Stimulated activated CD8-positive, alpha-beta memory T cell treated with anti-CD3 and anti-CD28 coated beads, Interleukin-4, amount 100 ng/mL, for 48 hours (primary cell): ENCODE data around the gene PSTPIP1.

ENCODE experiments used
- DNase-seq: peaks from one replicate; pipeline ENCODE4 v3.0.0-alpha.2; 2020

Gene PSTPIP1

DNA sequence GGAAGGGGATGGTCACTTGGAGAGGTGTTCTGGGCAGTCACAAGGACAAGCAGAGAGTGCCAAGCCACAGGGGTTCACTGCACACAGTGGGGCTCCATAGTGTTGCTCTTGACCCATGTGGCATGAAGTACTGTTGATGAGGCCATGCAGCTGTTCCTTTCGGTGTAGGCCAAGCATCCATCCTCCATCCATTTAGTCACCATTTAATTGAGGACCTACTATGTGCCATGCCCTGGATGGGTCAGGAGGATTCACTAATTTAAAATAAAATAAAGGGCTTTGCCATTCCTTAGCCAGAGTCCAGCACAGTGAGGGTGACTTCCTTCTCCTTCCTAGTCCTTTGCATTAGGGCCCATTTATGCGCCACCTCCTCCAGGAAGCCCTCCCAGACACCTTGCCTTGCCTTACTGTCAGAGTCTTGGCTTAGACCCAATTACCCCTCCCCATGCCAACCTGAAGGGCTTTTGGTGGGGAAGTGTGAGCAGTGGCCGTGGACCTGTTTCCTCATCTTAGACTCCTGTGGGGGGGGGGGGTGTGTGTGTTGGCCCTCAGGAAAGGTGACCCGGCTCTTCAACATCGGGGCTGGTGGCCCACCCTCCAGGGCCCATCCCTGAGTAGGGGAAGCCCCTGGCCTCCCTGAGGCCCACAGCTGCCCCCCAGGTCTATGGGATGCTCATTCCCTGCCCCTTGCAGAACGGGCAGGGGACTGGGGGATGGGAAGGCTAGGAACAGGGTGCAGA is 25.6 kb downstream of the PSTPIP1 start:
- no peak for DNase-seq

DNA sequence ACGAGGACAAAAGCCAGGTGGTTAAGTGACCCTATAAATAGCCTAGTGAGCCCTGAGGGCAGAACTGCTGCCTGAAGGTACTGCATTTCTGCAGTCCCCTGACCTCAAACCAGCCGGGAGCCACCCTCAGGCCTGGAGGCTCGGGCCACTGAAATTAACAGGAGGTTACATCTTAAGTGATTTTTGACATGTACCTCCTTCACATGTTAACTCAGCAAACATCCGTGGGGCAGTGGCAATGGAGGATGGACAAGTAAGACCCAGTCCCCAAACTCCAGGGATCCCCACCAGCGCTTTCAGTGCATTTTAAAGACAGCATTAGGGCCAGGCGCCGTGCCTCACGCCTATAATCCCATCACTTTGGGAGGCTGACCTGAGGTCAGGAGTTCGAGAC is 26.2 kb downstream of the PSTPIP1 start:
- no peak for DNase-seq

DNA sequence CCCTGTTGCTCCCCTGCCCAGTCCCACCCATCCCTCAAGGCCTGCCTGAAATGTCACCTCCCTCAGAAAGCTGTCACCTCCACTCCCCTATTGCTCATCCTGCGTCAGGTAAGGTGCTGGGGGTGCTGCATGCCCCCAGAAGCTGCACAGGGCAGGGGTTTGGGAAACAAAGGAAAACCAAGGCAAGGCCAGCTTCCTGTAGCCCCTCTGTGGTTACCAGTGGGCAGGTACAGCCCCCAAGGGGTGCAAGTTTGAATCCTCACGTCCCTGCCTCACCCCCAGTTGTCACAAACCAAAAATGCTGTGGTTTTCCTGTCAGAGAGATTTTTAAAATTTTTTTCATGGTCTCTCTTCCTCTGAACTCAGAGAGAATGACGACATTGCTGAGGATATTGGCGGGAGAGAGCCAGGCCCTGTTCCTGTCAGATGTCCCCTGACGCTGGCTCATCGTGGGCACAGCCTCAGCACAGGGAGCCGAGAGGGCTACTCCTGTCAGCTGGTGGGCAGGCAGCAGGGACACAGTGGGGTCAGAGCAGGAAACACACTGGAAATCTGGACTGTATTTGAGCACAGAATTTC is 27.0 kb downstream of the PSTPIP1 start:
- peak; percentile 74 for DNase-seq

DNA sequence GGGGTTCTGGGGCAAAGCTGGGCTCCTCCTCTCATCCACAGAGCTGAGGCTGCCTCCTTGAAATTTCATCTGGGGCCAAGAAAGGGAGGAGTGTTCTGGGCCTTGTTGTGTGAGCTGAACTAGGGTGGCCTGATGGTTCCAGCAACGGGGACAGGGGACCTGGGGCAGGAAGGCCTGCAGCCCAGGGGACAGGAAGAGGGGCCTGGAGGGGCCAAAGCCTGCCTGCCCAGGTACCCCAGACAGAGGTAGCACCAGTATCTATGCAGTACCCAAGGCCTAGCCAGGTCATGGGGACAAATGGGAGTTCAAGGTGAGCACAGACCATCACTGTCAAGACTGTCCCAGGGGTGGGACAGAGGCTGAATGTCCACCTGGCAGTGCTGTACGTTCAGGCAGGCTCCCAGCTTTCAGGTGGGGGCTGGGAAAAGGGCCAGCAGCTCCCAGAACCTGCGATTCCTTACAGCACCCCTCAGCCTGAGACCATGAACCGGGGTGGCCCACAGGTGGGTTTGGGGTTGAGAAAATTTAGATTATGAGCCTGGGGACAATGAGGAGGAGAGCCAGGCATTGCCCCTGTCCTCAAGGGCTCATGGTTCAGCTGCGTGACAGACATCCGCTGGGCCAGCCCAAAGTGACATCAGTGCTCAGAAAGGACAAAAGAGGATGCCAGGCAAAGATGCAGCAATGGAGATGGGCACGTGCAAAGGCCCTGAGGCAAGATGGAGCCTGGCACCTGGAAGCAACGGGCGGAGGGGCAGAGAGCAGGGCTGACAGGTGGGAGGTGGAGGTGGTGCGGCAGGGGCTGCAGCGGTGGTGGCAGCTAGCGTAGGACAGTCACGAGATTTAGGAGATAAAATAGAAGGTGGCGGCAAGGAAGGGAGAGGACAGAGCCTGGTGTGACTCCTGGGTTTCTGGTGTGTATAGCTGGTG is 28.0 kb downstream of the PSTPIP1 start:
- peak; percentile 23 for DNase-seq

DNA sequence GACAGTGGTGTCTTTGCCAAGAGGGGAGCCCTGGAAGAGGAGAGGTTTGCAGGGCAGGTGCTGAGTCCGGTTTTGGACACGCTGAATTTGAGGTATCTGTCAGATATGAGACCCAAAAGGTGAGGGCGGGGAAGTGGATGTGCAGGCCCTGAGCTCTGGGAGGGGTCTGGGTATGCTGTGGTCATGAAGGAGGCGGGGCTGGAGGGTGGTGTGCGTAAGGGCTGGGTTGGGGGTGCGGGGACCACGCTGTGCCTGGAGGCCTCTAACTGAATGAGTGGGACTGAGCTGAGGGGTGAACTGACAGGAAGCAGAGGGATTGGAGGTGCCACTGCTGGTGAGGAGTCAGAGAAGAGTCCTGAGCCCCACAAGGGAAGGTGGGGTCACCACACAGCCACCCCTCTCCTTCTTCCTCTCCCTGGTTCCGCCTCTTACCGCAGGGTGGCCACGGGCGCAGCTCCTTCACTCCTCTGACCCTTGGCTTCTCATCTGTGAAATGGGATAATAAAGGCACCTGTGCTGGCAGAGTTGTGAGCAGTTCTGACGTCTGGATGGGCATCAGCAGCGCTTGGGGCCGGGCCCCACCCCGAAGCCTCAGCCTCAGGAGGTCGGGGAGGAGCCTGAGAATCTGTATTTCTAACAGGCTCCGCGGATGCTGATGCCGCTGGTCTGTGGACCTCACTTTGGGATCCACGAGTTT is 28.8 kb downstream of the PSTPIP1 start:
- DNase-seq, result peak; percentile 35

DNA sequence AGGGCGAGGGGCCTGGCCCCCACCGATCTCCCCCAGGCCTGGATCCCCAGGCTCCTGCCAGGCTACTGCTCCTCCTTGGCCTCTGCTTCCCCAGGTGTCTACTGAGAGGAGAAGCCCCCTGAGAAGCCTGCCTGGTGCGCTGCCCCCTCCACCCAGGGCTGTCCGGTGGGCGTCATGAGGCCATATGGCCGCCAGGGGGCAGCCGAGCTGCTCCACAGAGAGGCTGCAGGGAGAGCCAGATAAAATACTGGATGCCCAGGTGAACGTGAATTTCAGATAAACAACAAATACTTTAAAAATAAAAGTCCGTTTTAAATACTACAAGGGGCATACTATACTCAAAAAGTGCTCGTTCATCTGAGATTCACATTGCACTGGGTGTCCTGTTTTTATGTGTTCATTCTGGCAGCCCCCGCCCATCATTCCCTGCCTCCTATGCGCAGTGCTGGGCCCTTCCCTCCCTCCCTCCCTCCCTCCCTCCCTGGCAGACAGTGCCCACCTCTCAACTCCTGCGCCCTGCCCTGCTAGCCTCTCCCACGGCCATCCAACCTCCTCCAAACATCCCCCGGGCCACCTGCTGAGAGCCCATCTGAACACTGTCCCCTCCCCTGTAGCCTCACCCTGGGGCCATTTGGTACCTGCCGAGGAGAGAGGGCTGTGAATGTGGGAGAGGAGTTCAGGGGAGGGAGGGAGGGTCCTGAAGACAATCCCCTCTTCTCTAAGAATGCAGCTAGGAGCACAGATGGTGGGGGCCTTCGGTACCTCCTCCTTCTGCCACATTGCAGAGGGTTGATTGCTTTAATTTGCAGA is 29.6 kb downstream of the PSTPIP1 start:
- peak; percentile 87 for DNase-seq

DNA sequence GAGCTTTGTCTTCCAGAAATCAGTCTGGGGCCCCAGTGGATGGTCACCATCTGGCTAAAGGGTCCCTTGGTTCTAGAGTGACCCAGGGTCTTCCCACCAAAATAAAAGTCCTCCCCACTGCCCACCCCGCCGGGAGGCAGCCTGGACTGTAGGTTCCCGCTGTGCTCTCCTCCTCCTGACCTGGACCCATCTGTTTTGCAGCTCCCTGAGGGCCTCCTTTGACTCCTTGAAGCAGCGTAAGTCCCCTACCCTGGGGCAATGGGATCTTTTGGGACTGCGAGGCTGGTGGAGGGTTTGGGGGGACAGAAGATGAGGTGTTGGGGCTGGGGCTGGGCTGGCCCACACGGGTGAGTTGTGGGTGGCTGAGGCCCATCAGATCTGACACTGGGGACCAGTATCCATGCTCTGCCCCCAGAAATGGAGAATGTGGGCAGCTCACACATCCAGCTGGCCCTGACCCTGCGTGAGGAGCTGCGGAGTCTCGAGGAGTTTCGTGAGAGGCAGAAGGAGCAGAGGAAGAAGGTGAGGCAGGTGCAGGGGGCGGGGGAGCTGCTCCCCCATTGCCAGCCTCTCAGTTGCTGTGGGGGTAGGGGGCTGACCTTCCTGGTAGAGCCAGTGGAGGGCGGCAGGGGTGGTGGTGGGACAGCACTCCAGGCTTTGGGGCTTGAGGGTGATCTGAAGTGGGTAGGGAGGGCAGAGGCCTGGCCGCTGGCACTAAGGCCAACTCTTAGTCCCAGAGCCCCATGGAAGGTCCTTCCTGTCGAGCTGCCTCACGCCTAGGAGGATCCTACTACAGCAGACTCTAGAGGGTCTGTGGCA is 30.4 kb downstream of the PSTPIP1 start:
- peak; percentile 17 for DNase-seq

DNA sequence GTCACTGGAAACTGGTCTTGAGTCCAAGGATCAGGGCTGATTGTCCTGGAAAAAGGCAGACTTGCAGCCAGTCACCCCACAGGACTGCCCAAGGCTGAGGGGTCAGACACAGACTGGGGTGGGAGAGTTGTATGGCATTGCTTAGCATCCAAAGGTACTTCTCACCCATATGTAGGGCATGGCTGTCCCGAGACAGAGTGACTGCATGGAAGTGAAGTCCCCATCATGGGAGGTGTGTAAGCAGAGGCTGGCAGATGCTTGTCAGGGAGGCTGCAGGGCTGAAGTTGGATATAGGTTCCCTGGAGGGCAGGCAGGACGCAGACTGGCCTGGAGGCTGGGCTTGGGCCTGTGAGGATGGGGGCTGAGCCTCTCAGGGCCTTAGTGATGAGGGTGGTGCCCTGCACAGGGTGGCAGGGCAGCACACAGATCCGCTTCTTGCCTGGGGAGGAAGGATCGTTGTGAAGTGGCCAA is 31.1 kb downstream of the PSTPIP1 start:
- peak; percentile 19 for DNase-seq

DNA sequence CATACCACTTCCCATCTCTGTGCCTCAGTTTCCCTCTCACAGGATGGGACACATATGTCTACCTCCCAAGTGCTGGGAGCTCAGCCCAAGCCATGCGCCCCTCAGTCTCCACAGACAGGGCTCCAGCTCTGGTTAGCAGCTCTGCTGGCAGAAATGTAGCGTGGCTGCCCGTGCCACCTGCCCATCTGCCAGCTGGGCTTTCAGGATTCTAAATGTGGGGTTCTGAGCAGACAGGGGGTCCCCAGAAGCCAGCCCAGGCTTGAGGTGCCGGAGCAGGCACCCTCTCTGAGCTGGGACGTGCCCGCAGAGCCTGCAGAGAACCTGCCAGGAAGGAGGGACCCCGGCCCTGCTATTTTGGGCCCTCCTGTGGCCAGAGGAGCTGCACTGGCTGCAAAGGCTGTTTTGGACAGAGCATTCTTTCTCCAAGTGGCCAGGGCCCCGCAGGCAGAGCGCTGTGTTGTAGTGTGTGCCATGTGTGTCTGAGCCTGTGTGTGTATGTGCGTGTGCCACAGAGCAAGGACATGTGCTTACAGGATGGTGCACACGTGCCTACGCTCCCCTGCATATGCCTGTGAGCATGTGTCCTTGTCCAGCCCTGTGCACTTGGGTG is 31.7 kb downstream of the PSTPIP1 start:
- peak; percentile 16 for DNase-seq

DNA sequence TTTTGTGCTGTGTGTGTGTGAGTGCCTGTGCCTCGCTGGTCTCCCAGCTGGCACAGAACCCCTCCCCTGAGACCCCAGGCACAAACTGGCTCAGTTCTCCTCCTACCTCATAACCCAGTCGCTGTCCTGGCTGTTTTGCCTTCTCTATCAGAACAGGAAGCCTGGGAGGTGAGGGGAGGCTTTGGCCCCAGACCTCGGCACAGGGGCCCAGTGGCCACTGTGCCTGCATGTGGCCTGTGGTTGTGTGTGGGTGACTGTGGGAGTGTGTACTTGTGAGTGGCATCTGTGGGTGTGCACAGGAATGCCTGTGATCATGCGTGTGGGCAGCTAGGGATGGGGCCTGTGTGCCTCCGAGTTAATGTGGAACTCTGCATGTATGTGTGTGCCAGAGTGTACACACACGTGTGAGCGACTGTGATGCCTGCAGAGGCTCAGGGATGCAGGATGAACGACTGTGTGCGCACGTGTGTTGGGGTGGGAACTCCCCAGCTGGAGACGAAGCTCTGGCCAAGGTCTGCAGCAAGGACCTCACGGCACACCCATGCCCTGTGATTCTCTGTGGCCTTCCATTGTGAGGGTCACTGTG is 32.3 kb downstream of the PSTPIP1 start:
- no peak for DNase-seq

DNA sequence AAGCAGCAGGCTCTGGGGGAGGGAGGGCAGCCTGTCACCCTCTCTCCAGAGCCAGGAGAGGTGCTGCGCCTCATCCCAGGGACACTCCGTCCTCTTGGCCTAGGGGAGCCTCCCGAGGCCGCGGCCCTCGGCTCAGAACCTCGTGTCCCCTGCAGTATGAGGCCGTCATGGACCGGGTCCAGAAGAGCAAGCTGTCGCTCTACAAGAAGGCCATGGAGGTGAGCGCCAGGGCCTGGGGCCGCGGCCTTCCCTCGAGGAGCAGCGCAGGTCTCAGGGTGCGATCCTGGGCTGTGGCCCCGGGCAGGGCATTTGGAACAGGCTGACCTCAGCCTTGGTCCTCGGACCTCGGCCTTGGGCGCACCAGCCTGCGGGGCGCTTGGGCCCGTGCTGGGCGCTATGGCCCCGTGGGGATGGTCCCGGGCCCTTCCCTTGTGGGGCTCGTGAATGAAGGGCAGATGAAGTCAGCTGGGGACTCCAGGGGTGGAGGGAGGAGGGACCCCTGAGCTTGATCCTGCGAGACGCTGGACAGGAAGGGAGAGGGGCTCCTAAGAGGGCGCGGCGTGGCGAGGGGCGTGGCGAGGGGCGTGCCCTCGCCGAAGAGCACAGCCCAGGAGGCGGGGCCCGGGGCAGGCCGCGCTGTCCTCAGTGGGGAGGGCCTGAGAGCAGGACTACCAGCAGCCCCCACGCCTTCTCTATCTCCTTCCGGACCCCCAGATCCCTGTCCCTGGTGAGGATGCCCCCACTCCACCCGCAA is 32.9 kb downstream of the PSTPIP1 start:
- no peak for DNase-seq

DNA sequence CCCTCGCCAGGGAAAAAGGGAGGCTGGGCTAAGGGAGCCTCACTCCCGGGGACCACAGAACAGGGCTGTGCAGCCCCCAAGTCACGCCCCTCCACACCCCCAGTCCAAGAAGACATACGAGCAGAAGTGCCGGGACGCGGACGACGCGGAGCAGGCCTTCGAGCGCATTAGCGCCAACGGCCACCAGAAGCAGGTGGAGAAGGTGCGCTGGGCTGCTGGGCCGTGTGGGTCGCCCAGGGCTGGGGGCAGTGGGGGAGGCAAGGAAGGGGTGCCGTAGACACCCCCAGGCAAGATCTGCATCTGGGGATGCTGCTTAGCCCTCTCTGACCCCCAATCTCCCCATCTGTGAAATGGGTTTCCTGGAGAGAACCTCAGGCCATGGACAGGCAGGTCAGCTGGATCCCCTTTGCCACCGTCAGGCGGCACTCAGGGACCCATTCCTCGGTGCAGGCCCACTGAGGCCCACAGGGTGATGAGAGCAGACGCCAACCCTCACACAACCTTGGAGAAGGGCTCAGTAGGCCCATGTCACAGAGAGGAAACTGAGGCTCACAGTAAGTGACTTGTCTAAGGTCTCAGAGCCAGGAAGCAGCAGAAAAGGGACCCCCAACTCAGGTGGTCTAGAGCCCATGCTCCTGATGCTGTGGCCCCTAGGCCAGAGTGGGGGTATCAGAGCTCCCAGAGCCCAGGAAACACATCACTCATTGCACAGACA is 33.7 kb downstream of the PSTPIP1 start:
- no peak for DNase-seq

DNA sequence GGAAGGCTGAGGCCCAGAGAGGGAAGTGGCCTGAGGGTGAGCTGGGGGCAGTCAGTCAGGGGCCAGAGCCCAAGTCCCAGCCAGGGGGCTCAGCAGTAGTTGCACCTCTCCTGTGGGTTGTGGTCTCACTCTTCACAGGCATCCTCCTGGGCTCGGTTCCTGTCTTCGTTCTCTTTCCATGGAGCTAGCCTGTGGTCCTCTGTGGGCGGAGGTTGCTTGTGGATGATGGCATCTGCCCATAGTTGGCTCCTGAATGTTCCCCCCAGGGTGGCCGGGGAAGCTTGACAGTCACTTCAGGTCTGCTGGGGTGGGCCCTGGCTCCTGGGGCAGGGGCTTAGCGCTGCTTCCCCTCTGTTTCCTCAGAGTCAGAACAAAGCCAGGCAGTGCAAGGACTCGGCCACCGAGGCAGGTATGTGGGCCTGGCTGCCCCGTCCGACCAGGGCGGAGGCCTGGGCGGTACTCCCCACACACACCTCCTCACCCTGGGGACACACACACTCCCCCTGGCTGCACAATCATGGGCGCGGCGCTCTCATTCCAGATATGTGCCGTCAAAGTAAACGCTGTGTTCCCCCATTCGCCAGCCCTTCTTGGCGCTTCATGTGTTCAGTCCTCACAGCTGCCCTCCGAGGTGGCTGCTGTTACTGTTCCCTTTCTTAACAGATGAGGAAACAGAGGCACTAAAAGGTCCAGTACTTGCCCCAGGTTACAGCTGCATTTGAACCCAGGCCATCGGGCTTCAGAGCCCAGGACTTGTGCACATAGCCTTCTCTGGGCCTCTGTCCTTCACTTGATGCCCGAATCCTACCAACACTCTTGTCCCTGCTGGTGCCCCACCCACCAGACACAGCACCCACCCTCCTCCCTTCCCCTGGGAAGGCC is 34.5 kb downstream of the PSTPIP1 start:
- peak; percentile 22 for DNase-seq

DNA sequence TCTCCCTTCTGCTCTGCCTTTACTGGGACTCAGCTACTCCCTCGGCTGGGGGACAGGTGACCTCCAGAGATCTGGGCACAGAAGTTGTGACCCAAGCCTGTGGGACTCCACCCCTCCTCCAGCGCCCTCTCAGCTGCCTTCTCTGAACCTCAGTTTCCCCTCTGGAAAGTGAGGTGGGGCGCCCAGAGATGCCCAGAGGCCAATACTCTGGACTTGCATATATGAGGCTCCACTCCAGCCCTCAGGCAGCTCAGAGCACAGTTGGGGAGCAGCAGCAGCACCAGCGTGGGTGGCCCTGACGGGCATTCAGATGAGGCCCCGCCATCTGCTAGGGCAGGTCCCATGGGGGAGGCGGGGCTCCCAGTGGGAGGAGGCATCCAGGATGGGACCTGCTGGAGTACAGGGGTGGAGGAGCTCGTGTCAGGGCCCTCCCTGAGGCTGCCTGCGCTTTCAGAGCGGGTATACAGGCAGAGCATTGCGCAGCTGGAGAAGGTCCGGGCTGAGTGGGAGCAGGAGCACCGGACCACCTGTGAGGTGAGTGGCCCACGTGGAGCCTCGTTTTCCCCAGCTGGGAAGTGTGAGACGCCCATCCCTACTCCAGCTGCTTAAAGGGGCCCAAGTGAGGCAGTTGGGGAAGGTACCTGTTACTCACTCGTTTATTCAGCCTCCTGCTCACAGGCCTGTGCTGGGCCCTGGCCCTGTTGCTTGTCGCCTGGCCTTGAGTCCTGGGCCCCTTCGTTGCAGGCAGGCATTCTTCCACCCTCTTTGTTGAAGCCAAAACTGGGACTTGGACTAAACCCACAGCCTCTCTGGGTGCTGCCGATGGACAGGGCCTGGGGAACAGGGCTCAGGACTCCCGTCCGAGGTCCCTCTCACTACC is 35.4 kb downstream of the PSTPIP1 start:
- peak; percentile 21 for DNase-seq

DNA sequence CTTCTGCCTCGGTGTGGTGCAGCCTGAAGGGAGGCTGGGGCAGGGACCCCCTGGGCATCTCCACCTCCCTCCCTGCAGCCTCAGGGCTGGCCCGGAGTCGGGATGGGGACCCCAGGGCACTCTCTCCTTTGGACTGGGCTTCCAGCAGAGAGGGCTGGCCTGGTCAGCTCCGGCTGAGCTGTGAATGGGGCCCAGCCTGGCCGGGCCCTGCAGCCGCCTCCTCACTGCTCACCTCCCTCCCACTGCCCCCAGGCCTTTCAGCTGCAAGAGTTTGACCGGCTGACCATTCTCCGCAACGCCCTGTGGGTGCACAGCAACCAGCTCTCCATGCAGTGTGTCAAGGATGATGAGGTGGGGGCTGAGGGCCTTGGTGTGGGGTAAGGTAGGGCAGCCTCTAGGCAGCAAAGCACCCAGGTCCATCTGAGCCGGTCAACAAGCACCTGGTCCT is 36.0 kb downstream of the PSTPIP1 start:
- DNase-seq, result no peak

DNA sequence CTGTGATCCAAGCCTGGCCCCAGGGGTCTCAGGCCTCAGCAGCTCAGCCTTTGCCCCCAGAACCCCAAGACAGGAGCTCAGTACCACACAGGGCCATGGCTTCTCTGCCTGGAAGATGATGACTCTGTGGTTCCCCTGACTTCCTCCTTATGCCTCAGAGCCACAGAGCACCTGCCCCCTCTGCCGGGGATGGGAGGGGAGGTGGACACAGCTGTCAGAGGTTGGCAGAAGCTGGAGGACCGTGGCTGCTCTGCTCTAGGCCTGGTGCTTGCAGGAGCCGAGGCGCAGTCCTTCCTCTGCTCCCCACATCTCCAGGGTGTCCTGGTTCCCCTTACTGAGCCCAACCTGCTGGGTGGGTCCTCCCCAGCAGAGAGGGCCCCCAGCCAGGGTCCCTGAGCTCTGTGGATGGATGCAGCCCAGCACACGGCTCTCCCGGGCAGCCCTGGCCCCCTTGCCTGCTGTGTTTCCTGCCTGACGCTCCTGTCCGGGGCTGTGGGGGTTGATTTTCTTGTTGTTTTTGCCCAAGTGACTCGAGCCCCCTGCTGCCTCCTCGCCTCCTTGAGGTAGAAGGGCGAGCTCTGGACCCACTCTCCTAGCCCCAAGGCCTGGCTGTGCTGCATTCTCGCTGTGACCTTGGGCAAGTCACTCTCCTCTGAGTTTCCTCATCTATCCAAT is 36.6 kb downstream of the PSTPIP1 start:
- peak; percentile 27 for DNase-seq
